ENCODE results near the gene ADAT3. TPM values are rescaled to one million over a fixed set of nuclear protein-coding genes. Genes with fewer than 3 reads are reported as not detected.

The ADAT3 gene
- total RNA-seq, 1 donor from 2014 or later, result 1.7 TPM

- DNase-seq (ENCODE audit: low read depth in 2 of 2), result no peak
Measured at GRCh38 chr19:1912760-1913505, 7.7 kb downstream of the ADAT3 start.

- DNase-seq (ENCODE audit: low read depth in 2 of 2), result no peak
Measured at GRCh38 chr19:1913781-1914577, 8.8 kb downstream of the ADAT3 start.

- DNase-seq (ENCODE audit: low read depth in 2 of 2), result no peak
Measured at GRCh38 chr19:1914826-1915341, 9.7 kb downstream of the ADAT3 start.

- DNase-seq (ENCODE audit: low read depth in 2 of 2), result no peak
Measured at GRCh38 chr19:1917146-1917545, 11.9 kb downstream of the ADAT3 start.

- no peak for DNase-seq (ENCODE audit: low read depth in 2 of 2)
Measured at GRCh38 chr19:1917926-1918325, 12.7 kb downstream of the ADAT3 start.

GRCh38 chr19:1918975-1919374 lies 13.8 kb downstream of the ADAT3 start:
- DNase-seq (ENCODE audit: low read depth in 2 of 2), result no peak

- no peak for DNase-seq (ENCODE audit: low read depth in 2 of 2)
Measured at GRCh38 chr19:1920644-1921043, 15.4 kb downstream of the ADAT3 start.

- DNase-seq (ENCODE audit: low read depth in 2 of 2), result no peak
Measured at GRCh38 chr19:1921326-1921725, 16.1 kb downstream of the ADAT3 start.

GRCh38 chr19:1921825-1922224 lies 16.6 kb downstream of the ADAT3 start:
- DNase-seq (ENCODE audit: low read depth in 2 of 2), result no peak

- DNase-seq (ENCODE audit: low read depth in 2 of 2), result no peak
Measured at GRCh38 chr19:1922803-1923202, 17.6 kb downstream of the ADAT3 start.

GRCh38 chr19:1923319-1923718 lies 18.1 kb downstream of the ADAT3 start:
- no peak for DNase-seq (ENCODE audit: low read depth in 2 of 2)

GRCh38 chr19:1924320-1924961 lies 19.2 kb downstream of the ADAT3 start:
- DNase-seq (ENCODE audit: low read depth in 2 of 2), result no peak

- no peak for DNase-seq (ENCODE audit: low read depth in 2 of 2)
Measured at GRCh38 chr19:1925544-1925943, 20.3 kb downstream of the ADAT3 start.

GRCh38 chr19:1929021-1929742 lies 24.0 kb downstream of the ADAT3 start:
- DNase-seq (ENCODE audit: low read depth in 2 of 2), result peak in 1 of 2 donors; percentile 67

GRCh38 chr19:1931445-1931844 lies 26.2 kb downstream of the ADAT3 start:
- no peak for DNase-seq (ENCODE audit: low read depth in 2 of 2)

- no peak for DNase-seq (ENCODE audit: low read depth in 2 of 2)
Measured at GRCh38 chr19:1932395-1932794, 27.2 kb downstream of the ADAT3 start.

GRCh38 chr19:1933244-1933643 lies 28.0 kb downstream of the ADAT3 start:
- no peak for DNase-seq (ENCODE audit: low read depth in 2 of 2)

GRCh38 chr19:1933942-1934341 lies 28.7 kb downstream of the ADAT3 start:
- DNase-seq (ENCODE audit: low read depth in 2 of 2), result no peak

GRCh38 chr19:1935484-1936208 lies 30.4 kb downstream of the ADAT3 start:
- peak; percentile 57 to 78 for DNase-seq (ENCODE audit: low read depth in 2 of 2)

GRCh38 chr19:1936430-1936829 lies 31.2 kb downstream of the ADAT3 start:
- DNase-seq (ENCODE audit: low read depth in 2 of 2), result no peak

All from dermis microvascular lymphatic vessel endothelial cell (primary cell).